GM12878 (cell line): Measurements from ENCODE around the gene OR6C2. TPM values are rescaled to one million over a fixed set of nuclear protein-coding genes. Genes with fewer than 3 reads are reported as not detected.

Experiments
- ATAC-seq: fragments of 200-7000 bp; cut with Tn5 transposase; 3 replicates; pipeline ENCODE4 v1.9.1; 2020; ENCODE audit warnings: mild to moderate bottlenecking, moderate library complexity
- BruUV-seq: library from RNA; stranded (reverse); fragments of 400-500 nt; replicated peaks from 2 replicates; lab custom pipeline; 2021; lab: Mats Ljungman, UMichigan
- CTCF ChIA-PET: fragments of 300-600 bp; sonication (Branson Sonifier 250); formaldehyde crosslinking; extraction: SDS; loops from one replicate; lab custom pipeline; 2021; ENCODE audit warnings: inconsistent platforms; lab: Yijun Ruan, JAX
- POLR2A ChIA-PET: fragments of 350-600 bp; formaldehyde crosslinking; extraction: SDS; loops from one replicate; lab custom pipeline; 2021; ENCODE audit warnings: inconsistent platforms; lab: Charles Lee
- RAD21 ChIA-PET: fragments of 300-600 bp; sonication (Branson Sonifier 250); formaldehyde crosslinking; loops from one replicate; lab custom pipeline; 2023; ENCODE audit warnings: antibody characterized with exemption; ENCODE audit not compliant: unreplicated experiment; lab: Charles Lee
- SMC1A ChIA-PET: fragments of 300-600 bp; sonication (Branson Sonifier 250); formaldehyde crosslinking; loops from one replicate; lab custom pipeline; 2023; ENCODE audit not compliant: unreplicated experiment, uncharacterized antibody; lab: Charles Lee
- DNase-seq: peaks from one replicate; pipeline ENCODE4 v3.0.0-alpha.2; 2011; ENCODE audit warnings: low read depth, low spot score
- FAIRE-seq: peaks from 3 replicates; lab custom pipeline; 2011; peaks lifted over from hg19 to GRCh38; lab: Jason Lieb, UNC
- H2AFZ ChIP-seq: 2 replicates; pipeline ENCODE4 v1.6.0; 2011; ENCODE audit warnings: low read depth, low read length, control low read depth; ENCODE audit not compliant: control insufficient read depth
- H3K27ac ChIP-seq: 2 replicates; pipeline ENCODE4 v1.5.1; 2011; ENCODE audit warnings: control low read depth; ENCODE audit not compliant: control insufficient read depth, insufficient read depth
- H3K27me3 ChIP-seq, 2 experiments: replicated peaks in 1 of 2; 2 replicates each; pipeline versions ENCODE4 v1.6.0 to v1.6.1; 2011; ENCODE audit warnings: low read length in 1 of 2; ENCODE audit not compliant: control insufficient read depth in 2 of 2, insufficient read depth in 2 of 2
- H3K36me3 ChIP-seq, 2 experiments: 2 replicates each; pipeline ENCODE4 v1.5.1; 2011; ENCODE audit warnings: low read length in 1 of 2; ENCODE audit not compliant: control insufficient read depth in 2 of 2, insufficient read depth in 2 of 2
- H3K4me1 ChIP-seq: 2 replicates; pipeline ENCODE4 v1.6.1; 2011; ENCODE audit warnings: mild to moderate bottlenecking, low read length, moderate library complexity, mixed read lengths; ENCODE audit not compliant: control insufficient read depth, insufficient read depth
- H3K4me2 ChIP-seq: 2 replicates; pipeline ENCODE4 v1.6.0; 2011; ENCODE audit warnings: control low read depth; ENCODE audit not compliant: control insufficient read depth, insufficient read depth
- H3K4me3 ChIP-seq: fragments of 200-600 bp; sonication (generic); 2 replicates; pipeline ENCODE4 v1.5.1; 2016
- H3K79me2 ChIP-seq: 2 replicates; pipeline ENCODE4 v1.6.0; 2011; ENCODE audit warnings: low read length; ENCODE audit not compliant: control insufficient read depth, insufficient read depth
- H3K9ac ChIP-seq: 2 replicates; pipeline ENCODE4 v1.8.0; 2011; ENCODE audit warnings: low read length, control low read depth, mixed read lengths; ENCODE audit not compliant: control insufficient read depth, insufficient read depth
- H3K9me3 ChIP-seq: replicated peaks from 3 replicates; pipeline ENCODE4 v1.5.1; 2011; ENCODE audit warnings: mild to moderate bottlenecking, low read length; ENCODE audit not compliant: control insufficient read depth, insufficient read depth
- H4K20me1 ChIP-seq: 2 replicates; pipeline ENCODE4 v1.6.0; 2011; ENCODE audit not compliant: control insufficient read depth, insufficient read depth
- CHD1 ChIP-seq: IDR thresholded peaks from 2 replicates; pipeline ENCODE4 v1.6.1; 2012; ENCODE audit warnings: low read depth, low read length, improper control_type of control experiment
- CHD4 ChIP-seq: fragments of 200-600 bp; sonication (generic); IDR thresholded peaks from 2 replicates; pipeline ENCODE4 v1.6.1; 2016; ENCODE audit warnings: mild to moderate bottlenecking
- ETV6 ChIP-seq, 2 experiments: fragments of 450-650 bp in 1 of 2; IDR thresholded peaks in 1 of 2; conservative IDR thresholded peaks in 1 of 2; 2 replicates each; pipeline ENCODE4 v1.6.1; 2014; ENCODE audit warnings: antibody characterized with exemption in 1 of 2, borderline replicate concordance in 1 of 2, low read depth in 1 of 2, mild to moderate bottlenecking in 1 of 2, moderate library complexity in 1 of 2
- GABPA ChIP-seq: IDR thresholded peaks from 2 replicates; pipeline ENCODE4 v1.6.1; 2014; ENCODE audit warnings: antibody characterized with exemption, low read depth, mild to moderate bottlenecking, inconsistent platforms
- HDGF ChIP-seq: fragments of 450-650 bp; IDR thresholded peaks from 2 replicates; pipeline ENCODE4 v1.6.1; 2016; ENCODE audit warnings: antibody characterized with exemption
- KDM1A ChIP-seq: fragments of 200-600 bp; sonication (generic); IDR thresholded peaks from 2 replicates; pipeline ENCODE4 v1.6.1; 2016; ENCODE audit warnings: borderline replicate concordance
- MTA2 ChIP-seq: fragments of 450-650 bp; IDR thresholded peaks from 2 replicates; pipeline ENCODE4 v1.6.1; 2016; ENCODE audit warnings: low read depth, mild to moderate bottlenecking, moderate library complexity
- NFIC ChIP-seq: IDR thresholded peaks from 2 replicates; pipeline ENCODE4 v1.6.1; 2012; ENCODE audit warnings: low read depth, mild to moderate bottlenecking, inconsistent platforms, low read length, moderate library complexity
- NR2C1 ChIP-seq: fragments of 450-650 bp; IDR thresholded peaks from 2 replicates; pipeline ENCODE4 v1.6.1; 2017; ENCODE audit warnings: antibody characterized with exemption, mild to moderate bottlenecking, moderate library complexity
- RFX5 ChIP-seq: IDR thresholded peaks from 2 replicates; pipeline ENCODE4 v1.6.1; 2011; ENCODE audit warnings: low read depth, low read length, improper control_type of control experiment
- SPI1 ChIP-seq: IDR thresholded peaks from 2 replicates; pipeline ENCODE4 v1.6.1; 2011; ENCODE audit warnings: low read depth, mild to moderate bottlenecking, low read length, moderate library complexity, borderline replicate concordance; ENCODE audit not compliant: insufficient read depth
- WRNIP1 ChIP-seq: IDR thresholded peaks from 2 replicates; pipeline ENCODE4 v1.6.1; 2011; ENCODE audit warnings: low read depth, low read length, improper control_type of control experiment, borderline replicate concordance
- YY1 ChIP-seq: IDR thresholded peaks from 2 replicates; pipeline ENCODE4 v1.6.1; 2011; ENCODE audit warnings: low read depth, mild to moderate bottlenecking, low read length
- ZNF217 ChIP-seq: fragments of 450-650 bp; IDR thresholded peaks from 2 replicates; pipeline ENCODE4 v1.6.1; 2017; ENCODE audit warnings: antibody characterized with exemption, mild to moderate bottlenecking
- WGBS: methylation state at CpG from one replicate; pipeline ENCODE4 v1.1.6; 2016; ENCODE audit warnings: low lambda C conversion rate; ENCODE audit not compliant: insufficient replicate concordance, insufficient coverage; ENCODE audit errors: missing lambda C conversion rate; 5-methylcytosine and 5-hydroxymethylcytosine counted together
- in situ Hi-C: fragments of 300-500 bp; cut with MboI; formaldehyde crosslinking; loops from 9 replicates; pipeline ENCODE4 v1.14.3; 2018; ENCODE audit warnings: mixed read lengths
- intact Hi-C: fragments of 100-400 bp; cut with micrococcal nuclease; formaldehyde crosslinking; loops from one replicate; pipeline ENCODE4 v1.14.2; 2022; ENCODE audit not compliant: unreplicated experiment
- polyA plus RNA-seq, 11 experiments: library from polyadenylated mRNA; depleted of rRNA in 4 of 11; unstranded in 6 of 11; stranded (reverse) in 5 of 11; fragments of >200 nt; fragmentation: Nextera tagmentation in 4 of 11; fragmentation: Illumina TruSeq in 1 of 11; extraction: Ambion mirVana in 4 of 11; extraction: Trizol in 1 of 11; gene quantifications; 1 replicate in 1 of 11; 2 replicates in 10 of 11; pipeline versions ENCODE4 v1.2.1 to v1.2.3, GENCODE V29; 2011 to 2016; ENCODE audit warnings: inconsistent platforms in 2 of 11, missing spikeins in 2 of 11, low read depth in 1 of 11
- total RNA-seq, 4 experiments: library from RNA; depleted of rRNA in 3 of 4; stranded (reverse); fragments of >200 nt in 3 of 4; fragmentation: Illumina TruSeq in 1 of 4; extraction: Trizol in 1 of 4; gene quantifications; 2 replicates each; pipeline versions ENCODE4 v1.2.1 to v1.2.3, GENCODE V29; 2013 to 2021
- TF ChIP-seq, protein P1 (sequence below): fragments of 450-650 bp; IDR thresholded peaks from 2 replicates; pipeline ENCODE4 v1.6.1; 2017; ENCODE audit warnings: mild to moderate bottlenecking
- TF ChIP-seq, protein P2 (sequence below): IDR thresholded peaks from 2 replicates; pipeline ENCODE4 v1.6.1; 2011; ENCODE audit warnings: low read depth, low read length, improper control_type of control experiment, borderline replicate concordance
- TF ChIP-seq, protein P3 (sequence below): IDR thresholded peaks from 2 replicates; pipeline ENCODE4 v1.6.1; 2012; ENCODE audit warnings: low read length, inconsistent platforms
- TF ChIP-seq, protein P4 (sequence below): fragments of 450-650 bp; conservative IDR thresholded peaks from 2 replicates; pipeline ENCODE4 v1.6.1; 2017; ENCODE audit warnings: mild to moderate bottlenecking, moderate library complexity

OR6C2 gene
- total and polyA plus RNA-seq, 10 of the 15 experiments (the other 5 are each of a cell fraction or from before 2014, with no cell fraction given): not detected

DNA sequence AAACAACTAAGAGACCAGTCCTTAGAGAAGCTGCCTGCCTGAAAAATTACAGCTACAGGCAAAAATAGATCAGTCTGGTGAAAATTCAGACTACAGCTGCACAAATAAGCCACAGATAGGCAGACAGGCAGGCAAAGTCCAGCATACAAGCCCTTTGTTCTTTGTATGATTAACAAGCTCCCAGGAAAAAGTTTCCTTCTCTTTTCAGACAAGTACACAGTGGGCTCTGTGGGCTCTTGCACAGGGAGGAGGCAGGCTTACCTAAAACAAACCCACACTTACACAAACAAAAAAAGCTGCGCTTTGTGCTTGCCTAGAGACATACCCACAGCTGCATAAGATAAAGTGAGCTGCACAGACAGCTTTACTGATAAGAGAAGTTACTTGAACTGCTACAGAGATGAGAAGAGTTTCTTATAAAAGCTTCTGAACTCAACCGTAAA is 56.0 kb downstream of the OR6C2 start:
- no peak overlapping the region for H2AFZ ChIP-seq
- POLR2A ChIA-PET: no interaction called here
- BruUV-seq: no TSS peak

More for the DNA sequence above, 56.0 kb downstream of the OR6C2 start:
- H3K27me3 ChIP-seq: no peaks in the 10 kb centered on the region
- H3K4me1 ChIP-seq: no peaks in the 10 kb centered on the region
- no peak overlapping the region for H3K4me2 ChIP-seq
- in situ Hi-C loops (no loop called here), intact Hi-C loops (no loop called here)
- H4K20me1 ChIP-seq: no peaks in the 10 kb centered on the region
- H3K9ac ChIP-seq: no peak overlapping the region
- H3K27ac ChIP-seq: no peak overlapping the region
- no peak overlapping the region for H3K4me3 ChIP-seq
- ChIA-PET CTCF (interaction anchor here (0.7 kb wide), 1 partner anchor 8 kb away, joined by 3 read pairs; no protein-coding TSS in a partner anchor), SMC1A (interaction anchor here (0.7 kb wide), 1 partner anchor 8 kb away, joined by 3 read pairs; no protein-coding TSS in a partner anchor), RAD21 (no interaction called here)
- no peaks in the 10 kb centered on the region for H3K79me2 ChIP-seq
- no peak for DNase-seq
- no peak for FAIRE-seq
- ATAC-seq: no peak
- H3K36me3 ChIP-seq: no peaks in the 10 kb centered on the region
- WGBS: 50% methylated on average over 2 of the region's 2 CpGs
- TF ChIP-seq CHD4 (no peak), MTA2 (no peak), WRNIP1 (no peak), NR2C1 (no peak), GABPA (no peak), KDM1A (no peak), CHD1 (no peak), ETV6 (conservative IDR thresholded peaks at IDR 0.05 in 1 of 2, IDR thresholded peaks at IDR 0.05 in 1 of 2; ENCODE audit: borderline replicate concordance in 1 of 2, low read depth in 1 of 2) (no peak), ZNF217 (no peak), HDGF (no peak), SPI1 (no peak), YY1 (no peak), NFIC (no peak), RFX5 (no peak)
- TF ChIP-seq, protein P1, sequence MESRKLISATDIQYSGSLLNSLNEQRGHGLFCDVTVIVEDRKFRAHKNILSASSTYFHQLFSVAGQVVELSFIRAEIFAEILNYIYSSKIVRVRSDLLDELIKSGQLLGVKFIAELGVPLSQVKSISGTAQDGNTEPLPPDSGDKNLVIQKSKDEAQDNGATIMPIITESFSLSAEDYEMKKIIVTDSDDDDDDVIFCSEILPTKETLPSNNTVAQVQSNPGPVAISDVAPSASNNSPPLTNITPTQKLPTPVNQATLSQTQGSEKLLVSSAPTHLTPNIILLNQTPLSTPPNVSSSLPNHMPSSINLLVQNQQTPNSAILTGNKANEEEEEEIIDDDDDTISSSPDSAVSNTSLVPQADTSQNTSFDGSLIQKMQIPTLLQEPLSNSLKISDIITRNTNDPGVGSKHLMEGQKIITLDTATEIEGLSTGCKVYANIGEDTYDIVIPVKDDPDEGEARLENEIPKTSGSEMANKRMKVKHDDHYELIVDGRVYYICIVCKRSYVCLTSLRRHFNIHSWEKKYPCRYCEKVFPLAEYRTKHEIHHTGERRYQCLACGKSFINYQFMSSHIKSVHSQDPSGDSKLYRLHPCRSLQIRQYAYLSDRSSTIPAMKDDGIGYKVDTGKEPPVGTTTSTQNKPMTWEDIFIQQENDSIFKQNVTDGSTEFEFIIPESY: no peak
- TF ChIP-seq, protein P2, sequence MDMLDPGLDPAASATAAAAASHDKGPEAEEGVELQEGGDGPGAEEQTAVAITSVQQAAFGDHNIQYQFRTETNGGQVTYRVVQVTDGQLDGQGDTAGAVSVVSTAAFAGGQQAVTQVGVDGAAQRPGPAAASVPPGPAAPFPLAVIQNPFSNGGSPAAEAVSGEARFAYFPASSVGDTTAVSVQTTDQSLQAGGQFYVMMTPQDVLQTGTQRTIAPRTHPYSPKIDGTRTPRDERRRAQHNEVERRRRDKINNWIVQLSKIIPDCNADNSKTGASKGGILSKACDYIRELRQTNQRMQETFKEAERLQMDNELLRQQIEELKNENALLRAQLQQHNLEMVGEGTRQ: no peak
- TF ChIP-seq, protein P3, sequence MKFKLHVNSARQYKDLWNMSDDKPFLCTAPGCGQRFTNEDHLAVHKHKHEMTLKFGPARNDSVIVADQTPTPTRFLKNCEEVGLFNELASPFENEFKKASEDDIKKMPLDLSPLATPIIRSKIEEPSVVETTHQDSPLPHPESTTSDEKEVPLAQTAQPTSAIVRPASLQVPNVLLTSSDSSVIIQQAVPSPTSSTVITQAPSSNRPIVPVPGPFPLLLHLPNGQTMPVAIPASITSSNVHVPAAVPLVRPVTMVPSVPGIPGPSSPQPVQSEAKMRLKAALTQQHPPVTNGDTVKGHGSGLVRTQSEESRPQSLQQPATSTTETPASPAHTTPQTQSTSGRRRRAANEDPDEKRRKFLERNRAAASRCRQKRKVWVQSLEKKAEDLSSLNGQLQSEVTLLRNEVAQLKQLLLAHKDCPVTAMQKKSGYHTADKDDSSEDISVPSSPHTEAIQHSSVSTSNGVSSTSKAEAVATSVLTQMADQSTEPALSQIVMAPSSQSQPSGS: no peak
- TF ChIP-seq, protein P4, sequence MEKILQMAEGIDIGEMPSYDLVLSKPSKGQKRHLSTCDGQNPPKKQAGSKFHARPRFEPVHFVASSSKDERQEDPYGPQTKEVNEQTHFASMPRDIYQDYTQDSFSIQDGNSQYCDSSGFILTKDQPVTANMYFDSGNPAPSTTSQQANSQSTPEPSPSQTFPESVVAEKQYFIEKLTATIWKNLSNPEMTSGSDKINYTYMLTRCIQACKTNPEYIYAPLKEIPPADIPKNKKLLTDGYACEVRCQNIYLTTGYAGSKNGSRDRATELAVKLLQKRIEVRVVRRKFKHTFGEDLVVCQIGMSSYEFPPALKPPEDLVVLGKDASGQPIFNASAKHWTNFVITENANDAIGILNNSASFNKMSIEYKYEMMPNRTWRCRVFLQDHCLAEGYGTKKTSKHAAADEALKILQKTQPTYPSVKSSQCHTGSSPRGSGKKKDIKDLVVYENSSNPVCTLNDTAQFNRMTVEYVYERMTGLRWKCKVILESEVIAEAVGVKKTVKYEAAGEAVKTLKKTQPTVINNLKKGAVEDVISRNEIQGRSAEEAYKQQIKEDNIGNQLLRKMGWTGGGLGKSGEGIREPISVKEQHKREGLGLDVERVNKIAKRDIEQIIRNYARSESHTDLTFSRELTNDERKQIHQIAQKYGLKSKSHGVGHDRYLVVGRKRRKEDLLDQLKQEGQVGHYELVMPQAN: no peak
- H3K9me3 ChIP-seq: no peaks in the 10 kb centered on the region
